ENCODE data around the gene OVOL2. TPM values are rescaled to one million over a fixed set of nuclear protein-coding genes. Genes with fewer than 3 reads are reported as not detected.

OVOL2 gene
- 1.1 TPM for total RNA-seq

GRCh38 chr20:18057101-18057993 lies at the start of gene OVOL2:
TSS of gene OVOL2 (minus strand) at chr20:18057916. CDS start at chr20:18057634, 282 bp downstream.

Other genes with a start within 250 kb of the OVOL2 start
- gene SNX5, start 89.1 kb downstream of the OVOL2 start, total RNA-seq = 110 TPM
- gene MGME1, start 88.9 kb downstream of the OVOL2 start, total RNA-seq = 23.3 TPM
- gene KAT14, start 79.9 kb upstream of the OVOL2 start, total RNA-seq = 20.9 TPM
- 21.2 TPM for gene PET117, start 79.9 kb upstream of the OVOL2 start, total RNA-seq
- 38.3 TPM for gene ZNF133, start 230.6 kb upstream of the OVOL2 start, total RNA-seq